Measurements from ENCODE around the gene HOOK1. TPM values are rescaled to one million over a fixed set of nuclear protein-coding genes. Genes with fewer than 3 reads are reported as not detected.
"Not testable (repeated sequence)": the region's sequence is repeated elsewhere in the genome, so short reads cannot be mapped to it uniquely, and the experiment has no call there.

Gene HOOK1
- total RNA-seq, 2 donors from 2014 or later: 7.6 to 8.3 TPM

DNA sequence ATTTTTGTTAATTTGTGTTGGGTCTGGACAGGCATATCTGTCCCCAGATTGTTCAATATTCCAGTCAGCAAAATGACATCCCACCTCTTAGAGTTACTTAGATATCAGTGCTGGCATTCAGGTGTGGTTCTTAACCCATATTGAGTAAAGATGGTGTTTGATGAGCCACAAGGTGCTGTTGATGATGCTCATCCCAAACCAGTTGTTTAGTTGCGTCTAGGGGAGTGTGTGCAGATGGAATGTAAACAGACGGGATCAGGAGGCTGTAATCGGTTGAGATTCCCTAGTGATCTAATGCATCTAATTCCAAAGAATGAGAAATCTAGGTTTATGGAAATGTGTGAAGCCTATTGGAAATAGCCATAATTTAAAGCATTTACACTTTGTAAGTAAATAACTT, 1.1 kb downstream of the HOOK1 start:
- intact Hi-C loops (cut with DNase I): no loop called here
- DNase-seq: no peak
- ATAC-seq: no peak

DNA sequence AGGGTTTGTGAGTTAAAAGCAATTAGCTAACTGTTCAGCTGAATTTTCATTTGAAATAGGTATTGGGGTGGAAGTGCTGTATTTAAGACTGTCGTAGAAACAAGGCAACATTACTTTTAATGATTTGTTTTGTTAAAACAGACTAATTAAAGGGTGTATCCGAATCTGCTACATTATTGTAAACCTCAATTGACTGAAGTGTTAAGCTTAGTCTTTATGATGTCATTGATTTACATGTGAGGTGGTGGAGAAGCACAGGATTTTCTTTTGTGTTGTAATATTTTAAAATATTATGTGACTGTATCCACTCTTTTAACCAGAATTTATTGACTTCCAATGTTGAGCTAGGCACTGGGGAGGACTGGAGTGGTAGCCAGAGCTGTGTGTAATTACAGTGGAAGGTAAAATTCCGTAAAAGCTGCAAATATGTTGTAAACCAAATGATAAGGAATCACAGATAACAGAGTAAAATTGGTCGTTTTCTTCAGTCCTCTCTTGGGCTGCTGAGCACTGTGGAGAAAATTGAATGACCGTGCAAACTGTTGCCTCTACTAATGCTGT, 1.6 kb downstream of the HOOK1 start:
- intact Hi-C loops (cut with DNase I): no loop called here
- ATAC-seq: no peak
- no peak for DNase-seq

DNA sequence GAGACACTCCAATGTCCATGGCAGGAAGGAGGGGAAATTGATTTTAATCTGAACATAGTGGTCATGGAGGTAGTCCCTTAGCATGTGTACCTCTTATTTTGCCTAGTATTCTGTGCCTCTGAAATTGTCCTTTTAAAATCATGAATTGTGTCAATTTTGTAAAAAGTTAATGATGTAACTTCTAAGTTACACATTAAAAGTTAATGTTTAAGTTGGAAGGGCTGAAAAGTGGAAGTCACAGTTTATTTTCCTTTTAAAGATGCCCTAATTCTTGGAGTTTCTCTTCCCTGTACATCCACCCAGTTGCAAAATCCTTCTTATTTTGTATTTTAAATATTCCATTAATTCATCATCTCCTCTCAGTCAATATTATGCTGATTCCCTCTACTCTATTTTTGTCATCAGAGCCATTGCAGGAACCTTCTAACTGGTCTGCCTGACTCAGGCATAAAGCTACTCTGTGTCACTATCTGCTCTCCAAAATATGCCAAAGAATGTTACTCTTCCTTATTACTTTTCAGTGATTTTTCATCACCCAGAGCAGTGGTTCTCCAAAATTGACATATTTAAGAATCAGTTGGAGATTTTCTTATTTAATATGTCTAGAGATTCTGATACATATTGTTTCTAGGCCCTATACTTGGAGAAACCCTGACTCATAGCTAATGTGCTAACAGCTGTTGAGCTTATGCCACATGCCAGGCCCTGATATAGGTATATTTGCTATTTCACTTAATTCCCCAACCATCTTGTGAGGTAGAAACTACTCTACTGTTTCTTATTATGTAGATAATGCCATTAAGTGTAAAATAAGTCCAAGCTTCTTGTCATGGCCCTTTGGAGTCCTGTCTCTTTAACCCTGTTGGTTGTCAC, 5.1 kb downstream of the HOOK1 start:
- ATAC-seq: peak in 1 of 2 donors; percentile 15
- intact Hi-C loops (cut with DNase I): no loop called here
- no peak for DNase-seq

DNA sequence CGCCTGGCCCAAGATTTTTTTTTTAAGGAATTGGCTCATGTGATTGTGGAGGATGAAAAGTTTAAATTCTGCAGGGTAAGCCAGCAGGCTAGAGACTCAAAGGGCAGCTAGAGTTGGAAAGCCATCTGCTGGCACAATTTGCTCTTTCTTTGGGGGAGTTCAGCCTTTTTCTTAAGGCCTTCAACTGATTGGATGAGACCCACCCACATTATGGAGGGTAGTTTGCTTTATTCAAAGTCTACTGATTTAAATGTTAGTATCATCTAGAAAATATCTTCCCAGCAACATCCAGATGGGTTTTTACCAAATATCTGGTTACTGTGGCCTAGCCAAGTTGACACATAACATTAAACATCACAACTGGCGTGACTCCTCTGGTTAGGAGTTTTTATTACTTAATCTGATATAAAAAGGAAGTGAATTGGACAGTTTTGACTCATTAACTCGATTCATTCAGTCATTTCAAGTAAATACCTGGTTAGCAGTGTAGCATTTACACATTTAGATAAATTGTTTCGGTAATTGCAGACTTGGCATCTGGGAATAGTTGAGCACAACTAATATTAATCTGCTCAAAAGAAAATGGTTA, 12.4 kb downstream of the HOOK1 start:
- ATAC-seq (no peak), DNase-seq (no peak)
- intact Hi-C loops (cut with DNase I): no loop called here

DNA sequence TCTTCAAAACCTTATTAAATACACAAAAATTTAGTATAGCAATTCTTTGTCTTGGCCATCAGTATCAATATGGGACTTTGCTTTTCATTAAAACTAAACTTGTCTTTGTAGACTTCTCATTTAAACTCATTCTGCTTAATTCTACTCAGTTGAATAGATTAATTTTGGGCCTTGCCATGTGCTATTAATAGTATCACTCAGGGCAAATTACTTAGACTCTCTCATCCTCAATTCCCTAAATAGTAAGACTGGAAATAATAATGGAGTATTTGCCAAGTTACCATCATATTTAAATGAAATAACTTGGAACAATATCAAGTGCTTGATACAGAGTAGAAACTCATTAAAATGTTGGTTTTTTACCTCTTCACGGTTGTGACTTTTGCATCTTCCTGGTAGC, 13.4 kb downstream of the HOOK1 start:
- no peak for ATAC-seq
- no peak for DNase-seq
- intact Hi-C loops (cut with DNase I): no loop called here

DNA sequence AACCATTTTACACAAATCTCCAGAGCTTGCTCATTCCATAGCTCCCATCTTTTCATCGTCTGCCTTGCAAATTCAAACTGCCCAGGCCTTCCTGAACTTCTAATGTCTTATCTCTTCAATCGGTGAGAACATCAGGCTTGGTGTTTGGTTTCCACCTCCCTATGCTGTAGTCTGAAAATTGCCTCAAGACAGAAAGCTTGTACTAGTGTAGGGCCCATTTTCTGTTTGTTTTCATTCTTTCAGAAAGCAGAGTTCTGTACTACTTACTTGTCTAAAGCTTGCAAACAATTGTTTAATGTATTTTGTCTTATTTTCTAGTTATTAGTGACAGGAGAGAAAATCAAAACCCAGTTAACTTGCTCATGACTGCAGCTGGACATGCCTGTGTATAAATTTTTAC, 16.8 kb downstream of the HOOK1 start:
- intact Hi-C loops (cut with DNase I): no loop called here
- ATAC-seq: no peak

DNA sequence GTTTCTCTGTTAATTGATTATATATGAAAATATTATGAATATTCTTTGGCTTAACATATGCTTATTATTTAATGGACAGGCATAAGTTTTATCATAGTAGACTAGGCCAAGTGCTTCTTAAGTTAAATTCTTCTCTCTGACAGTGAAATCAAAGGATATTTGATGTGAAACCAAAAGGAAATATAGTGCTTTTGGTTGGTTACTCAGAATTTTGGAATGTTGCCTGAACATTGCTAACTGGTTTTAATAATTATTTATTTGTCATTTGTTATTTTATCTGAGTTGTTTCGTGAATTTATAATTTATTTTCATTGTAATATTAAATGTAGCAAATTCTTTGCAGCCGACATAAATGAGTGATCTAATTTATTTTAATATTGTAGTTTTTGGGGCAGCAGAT, 18.3 kb downstream of the HOOK1 start:
- ATAC-seq (no peak), DNase-seq (no peak)
- intact Hi-C loops (cut with DNase I): no loop called here

More for the DNA sequence above, 16.8 kb downstream of the HOOK1 start:
- no peak for DNase-seq

DNA sequence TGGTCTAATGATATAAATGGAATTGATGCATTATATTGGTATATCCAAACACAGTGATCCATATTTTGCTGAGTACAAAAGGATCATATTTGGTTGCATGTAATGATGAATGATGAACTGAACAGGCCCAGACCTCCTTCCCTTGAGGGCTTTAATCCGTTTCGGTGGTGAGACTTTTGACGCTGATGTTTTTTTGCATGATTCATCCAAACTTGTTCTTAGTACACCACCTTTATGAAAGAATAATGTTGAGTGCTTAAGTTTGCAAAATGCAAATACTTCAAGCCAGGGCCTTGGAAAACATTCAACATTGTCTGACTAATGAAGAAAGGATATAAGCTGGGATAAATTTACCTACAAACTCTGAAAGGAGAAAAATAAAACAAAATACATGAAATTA, 19.2 kb downstream of the HOOK1 start:
- ATAC-seq (no peak), DNase-seq (no peak)
- intact Hi-C loops (cut with DNase I): no loop called here

DNA sequence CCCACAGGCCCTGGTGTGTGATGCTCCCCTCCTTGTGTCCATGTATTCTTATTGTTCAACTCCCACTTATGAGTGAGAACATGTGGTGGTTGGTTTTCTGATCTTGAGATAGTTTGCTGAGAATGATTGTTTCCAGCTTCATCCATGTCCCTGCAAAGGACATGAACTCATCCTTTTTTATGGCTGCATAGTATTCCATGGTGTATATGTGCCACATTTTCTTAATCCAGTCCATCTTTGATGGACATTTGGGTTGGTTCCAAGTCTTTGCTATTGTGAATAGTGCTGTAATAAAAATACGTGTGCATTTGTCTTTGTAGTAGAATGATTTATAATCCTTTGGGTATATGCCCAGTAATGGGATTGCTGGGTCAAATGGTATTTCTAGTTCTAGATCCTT, 23.1 kb downstream of the HOOK1 start:
- DNase-seq; intact Hi-C loops (cut with DNase I); ATAC-seq: not testable (repeated sequence)

DNA sequence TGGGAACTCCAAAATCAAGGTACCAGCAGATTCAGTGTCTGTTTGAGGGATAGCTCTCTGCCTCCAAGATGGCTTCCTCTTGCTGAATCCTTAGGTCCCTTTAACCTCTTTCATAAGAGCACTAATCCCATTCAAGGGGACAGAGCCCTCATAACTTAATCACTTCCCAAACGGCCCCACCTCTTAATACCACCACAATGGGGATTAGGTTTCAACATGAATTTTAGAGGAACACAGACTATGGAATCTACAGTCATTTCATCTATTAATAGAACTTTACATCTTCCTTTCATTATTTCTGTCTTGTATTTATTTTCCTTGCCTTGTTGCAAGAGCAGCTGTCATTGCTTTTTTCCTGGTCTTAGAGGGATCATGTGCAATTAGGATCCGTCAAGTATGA, 30.3 kb downstream of the HOOK1 start:
- DNase-seq (no peak), ATAC-seq (no peak)
- intact Hi-C loops (cut with DNase I): no loop called here

DNA sequence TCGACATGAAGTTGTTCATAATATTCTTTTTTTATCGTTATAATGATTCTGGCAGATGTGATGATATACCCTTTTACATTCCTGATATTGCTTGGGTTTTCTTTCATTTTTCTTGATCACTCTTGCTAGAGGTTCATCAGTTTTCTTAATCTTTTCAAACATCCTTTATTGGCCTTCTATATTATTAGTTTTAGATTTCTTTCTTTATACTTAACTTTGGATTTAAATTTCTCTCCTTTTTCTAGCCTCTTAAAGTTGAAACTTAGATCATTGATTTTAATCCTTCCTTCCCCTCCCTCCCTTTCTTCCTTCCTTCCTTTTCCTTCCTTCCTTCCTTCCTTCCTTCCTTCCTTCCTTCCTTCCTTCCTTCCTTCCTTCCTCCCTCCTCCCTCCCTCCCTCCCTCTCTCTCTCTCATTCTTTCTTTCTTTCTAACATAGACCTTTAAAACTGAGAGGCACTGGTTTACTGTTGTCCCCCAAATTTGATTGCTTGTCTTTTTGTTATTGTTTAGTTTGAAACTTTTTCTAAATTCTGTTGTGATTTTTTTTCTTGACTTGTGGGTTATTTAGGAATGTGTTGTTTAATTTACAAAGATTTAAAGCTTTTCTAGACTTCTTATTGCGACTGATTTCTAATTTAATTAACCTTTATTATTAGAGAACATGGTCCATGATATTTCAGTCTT, 31.6 kb downstream of the HOOK1 start:
- DNase-seq (no peak), ATAC-seq (no peak)
- intact Hi-C loops (cut with DNase I): no loop called here

DNA sequence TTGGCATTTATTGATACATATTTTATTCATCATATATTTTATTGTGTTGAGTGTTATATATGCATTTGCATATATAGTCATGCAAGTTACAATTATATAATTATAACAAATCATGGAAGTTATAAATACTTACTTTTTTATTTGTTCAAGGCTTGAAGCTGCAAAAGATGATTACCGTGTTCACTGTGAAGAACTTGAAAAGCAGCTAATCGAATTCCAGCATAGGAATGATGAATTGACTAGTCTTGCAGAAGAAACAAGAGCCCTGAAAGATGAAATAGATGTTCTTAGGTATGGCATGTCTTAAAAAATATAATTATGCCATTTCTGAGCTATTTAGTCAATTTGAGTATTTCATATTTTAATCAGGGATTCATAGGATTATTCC, 32.1 kb downstream of the HOOK1 start:
- ATAC-seq: no peak
- DNase-seq: no peak
- intact Hi-C loops (cut with DNase I): no loop called here

DNA sequence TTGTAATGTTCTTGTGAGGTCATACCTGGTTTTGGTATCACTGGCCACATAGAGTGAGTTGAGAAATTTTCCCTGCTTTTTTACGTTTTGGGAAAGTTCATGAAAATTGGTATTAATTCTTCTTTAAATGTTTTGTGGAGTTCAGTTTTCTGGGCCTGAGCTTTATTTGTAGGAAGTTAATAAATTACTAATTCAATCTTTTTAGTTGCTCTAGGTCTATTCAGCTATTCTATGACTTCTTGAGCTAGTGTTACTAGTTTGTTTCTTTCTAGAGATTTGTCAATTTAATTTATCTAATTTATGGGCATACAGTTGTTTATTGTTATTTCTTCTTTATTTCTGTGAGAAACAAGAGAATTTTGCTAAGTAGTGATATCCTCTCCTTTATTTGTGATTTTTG, 37.4 kb downstream of the HOOK1 start:
- ATAC-seq (no peak), DNase-seq (no peak)
- intact Hi-C loops (cut with DNase I): no loop called here

DNA sequence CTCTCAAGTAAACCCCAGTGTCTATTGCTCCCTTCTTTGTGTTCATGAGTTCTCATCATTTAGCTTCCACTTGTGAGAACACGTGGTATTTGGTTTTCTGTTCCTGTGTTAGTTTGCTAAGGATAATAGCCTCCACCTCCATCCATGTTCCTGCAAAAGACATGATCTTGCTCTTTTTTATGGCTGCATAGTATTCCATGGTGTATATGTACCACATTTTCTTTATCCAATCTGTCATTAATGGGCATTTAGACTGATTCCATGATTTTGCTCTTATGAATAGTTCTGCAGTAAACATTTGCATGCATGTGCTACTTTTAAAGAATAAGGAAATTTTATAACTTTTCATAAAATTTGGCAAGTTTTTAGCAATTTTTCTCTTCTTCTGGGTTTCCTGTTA, 40.5 kb downstream of the HOOK1 start:
- DNase-seq; intact Hi-C loops (cut with DNase I); ATAC-seq: not testable (repeated sequence)

DNA sequence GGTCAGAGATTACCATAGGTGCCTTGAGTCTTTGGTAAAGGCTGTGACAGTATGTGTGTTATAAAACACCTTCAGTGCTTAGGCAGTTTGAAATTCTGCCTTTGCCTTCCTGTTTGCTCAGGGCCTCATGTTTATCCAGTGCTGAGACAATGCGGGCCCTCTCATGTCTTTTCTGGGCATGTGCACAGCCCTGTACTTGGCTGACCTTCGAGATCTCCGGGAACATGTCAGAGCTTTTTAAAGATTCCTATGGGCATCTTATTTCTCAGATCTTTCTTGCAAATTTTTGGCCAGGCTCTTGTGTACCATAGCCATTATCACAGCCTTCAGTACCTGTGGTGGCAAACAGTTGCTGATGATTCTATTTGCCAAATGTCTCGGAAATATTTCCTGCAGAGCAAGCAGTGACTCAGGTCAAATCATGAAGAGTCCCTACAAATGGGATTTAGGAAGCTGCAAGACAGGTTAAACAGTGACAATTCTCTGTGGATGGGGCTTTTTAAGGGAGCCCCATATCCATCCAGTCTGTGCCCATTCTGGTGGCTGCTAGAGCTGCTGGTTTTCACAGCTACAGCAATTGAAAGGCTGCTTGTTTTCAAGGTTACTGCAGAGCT, 42.1 kb downstream of the HOOK1 start:
- DNase-seq: no peak
- peak; percentile 68 to 84 for ATAC-seq

DNA sequence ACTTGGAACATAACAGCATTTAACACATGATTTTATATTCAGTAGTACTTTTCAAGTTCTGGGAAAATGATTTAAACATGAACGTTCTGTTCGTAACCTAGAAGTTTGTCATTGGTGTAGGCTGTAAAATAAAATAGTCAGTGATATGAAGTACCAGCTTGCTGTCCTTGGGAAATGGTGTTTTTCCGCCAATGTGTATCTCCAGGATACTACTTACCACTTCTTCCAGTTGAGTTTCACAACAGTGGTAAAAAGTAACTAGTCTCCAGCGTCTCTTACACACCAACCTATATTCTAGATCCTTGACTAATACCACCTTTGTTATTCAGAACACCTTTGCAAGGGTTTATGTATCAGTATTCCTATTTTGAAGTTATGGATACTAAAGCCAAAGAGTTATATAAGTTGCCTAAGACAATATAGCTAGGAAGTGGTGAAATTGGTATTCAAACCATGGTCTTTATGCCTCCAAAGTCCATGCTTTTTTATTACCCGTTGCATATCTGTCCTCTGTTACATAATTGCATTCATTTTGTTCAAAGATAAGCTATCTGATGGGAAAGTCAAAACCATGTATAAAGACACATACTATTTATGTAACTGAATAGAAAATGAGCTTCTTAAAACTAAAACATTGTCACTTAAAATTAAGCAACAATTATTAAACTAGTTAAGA, 43.1 kb downstream of the HOOK1 start:
- DNase-seq (no peak), ATAC-seq (no peak)
- intact Hi-C loops (cut with DNase I): no loop called here

More for the DNA sequence above, 42.1 kb downstream of the HOOK1 start:
- intact Hi-C loops (cut with DNase I): no loop called here

DNA sequence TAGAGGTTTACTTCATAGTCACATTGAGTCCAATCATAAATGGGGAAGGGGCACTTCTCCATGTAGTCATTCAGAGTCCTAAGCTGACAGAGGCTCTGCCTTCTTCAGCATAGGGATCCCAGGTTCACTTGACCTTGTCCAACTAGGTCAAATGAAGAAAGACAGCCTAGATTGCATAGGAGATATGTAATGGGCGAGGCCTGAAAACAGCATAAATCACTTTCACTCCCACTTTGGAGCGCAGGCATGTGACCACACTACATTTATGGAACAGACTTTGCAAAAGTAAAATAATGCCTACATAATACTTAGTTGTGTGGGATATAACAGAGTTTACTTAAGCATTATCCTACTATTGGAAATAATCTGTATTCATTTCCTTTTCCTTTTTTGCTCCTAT, 51.7 kb downstream of the HOOK1 start:
- intact Hi-C loops (cut with DNase I): no loop called here
- ATAC-seq (no peak), DNase-seq (no peak)

DNA sequence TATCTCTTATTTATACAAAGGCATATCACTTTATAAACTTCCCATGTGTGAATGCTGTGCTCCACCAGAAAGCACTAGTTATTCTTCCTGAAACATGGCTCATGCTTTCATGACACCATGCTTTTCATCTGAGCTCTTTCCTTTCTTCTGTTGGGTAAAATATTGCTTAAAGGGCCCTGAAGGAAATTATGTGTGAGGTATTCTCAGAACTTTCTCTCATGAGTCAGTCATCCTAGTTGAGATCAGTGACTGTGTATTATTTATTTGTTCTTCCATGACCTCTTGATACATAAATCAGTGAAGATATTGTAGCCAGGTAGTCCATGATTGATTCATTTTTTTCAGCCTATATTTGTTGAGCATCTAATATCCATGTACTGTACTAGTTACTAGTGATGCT, 57.0 kb downstream of the HOOK1 start:
- intact Hi-C loops (cut with DNase I): no loop called here
- DNase-seq (no peak), ATAC-seq (no peak)

DNA sequence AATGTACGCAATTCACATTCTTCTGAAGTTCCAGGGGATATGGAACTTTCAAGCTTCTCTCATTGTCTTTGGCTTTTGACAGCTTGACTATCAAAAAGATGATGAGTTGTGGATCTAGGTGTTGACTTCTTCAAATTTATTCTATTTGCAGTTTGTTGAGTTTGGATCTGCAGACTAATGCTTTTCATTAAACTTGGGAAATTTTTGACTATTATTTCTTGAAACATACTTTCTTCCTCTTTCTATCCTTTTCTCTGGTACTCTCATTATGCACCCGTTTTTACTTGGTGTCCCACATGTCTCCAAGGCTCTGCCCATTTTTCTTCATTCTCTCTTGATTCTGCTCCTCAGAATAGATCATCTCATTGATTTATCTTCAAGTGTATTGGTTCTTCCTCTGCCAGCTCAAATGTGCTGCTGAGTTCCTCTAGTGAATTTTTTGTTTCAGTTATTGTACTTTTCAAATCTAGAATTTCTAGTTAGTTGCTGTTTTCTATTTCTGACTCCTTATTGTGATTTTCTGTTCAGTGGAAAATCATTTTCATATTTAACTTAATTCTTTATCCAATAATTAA, 62.4 kb downstream of the HOOK1 start:
- no peak for DNase-seq
- ATAC-seq: no peak
- intact Hi-C loops (cut with DNase I): loop anchor here in 1 of 2 donors (5.0 kb wide), 1 partner anchor 75 kb away; no protein-coding TSS in a partner anchor
